Right lung (tissue), 5 donors: ENCODE data around the gene SERPINB4. TPM values are rescaled to one million over a fixed set of nuclear protein-coding genes. Genes with fewer than 3 reads are reported as not detected.

ENCODE experiments used
- DNase-seq, 2 donors: peaks; one replicate each; pipeline ENCODE4 v3.0.0-alpha.2; 2013
- polyA plus RNA-seq, 5 donors: library from polyadenylated mRNA; unstranded; fragments of 120-200 nt; gene quantifications; one replicate each; pipeline versions ENCODE4 v1.2.1 to v1.2.3, GENCODE V29; 2013; ENCODE audit warnings: inconsistent platforms in 1 of 5, low replicate concordance in 1 of 5; ENCODE audit not compliant: insufficient read length in 5 of 5, insufficient read depth in 1 of 5

SERPINB4 gene
- polyA plus RNA-seq, 5 donors = not detected

DNA sequence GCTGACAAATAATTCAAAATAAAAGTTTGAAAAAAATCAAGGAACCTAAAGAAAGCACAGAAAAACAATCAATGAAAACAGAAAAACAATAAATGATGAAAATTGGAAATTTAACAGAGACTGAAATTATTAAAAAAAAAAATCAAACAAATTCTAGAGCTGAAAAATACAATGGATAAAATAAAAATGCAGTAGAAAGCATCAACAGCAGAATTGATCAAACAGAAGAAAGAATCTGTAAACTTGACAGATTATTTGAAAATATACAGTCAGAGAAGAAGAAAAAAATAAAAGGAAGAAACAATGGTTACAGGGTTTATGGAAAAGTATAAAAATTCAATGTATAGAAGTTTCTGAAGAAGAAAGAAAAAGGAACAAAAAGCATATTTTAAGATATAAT, 16.2 kb downstream of the SERPINB4 start:
- DNase-seq = no peak

DNA sequence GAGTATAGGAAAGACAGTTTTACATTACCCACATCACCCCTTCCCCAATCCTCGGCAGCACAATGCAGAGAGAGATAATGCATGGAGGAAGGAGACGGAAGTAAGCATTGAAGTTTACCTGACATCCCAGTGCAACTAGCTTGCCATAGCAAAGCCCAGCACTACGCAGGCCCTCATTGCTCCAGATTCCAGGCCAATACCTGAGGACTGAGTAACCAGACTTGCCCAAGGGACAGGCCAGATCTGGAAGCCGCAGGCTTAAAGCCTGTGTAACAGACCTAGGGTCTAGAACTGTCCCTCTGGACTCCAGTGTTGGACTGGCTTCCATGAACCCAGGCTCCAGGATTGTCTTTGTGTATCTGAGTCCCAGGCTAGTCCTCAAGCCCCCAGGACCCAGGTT, 17.6 kb downstream of the SERPINB4 start:
- no peak for DNase-seq

DNA sequence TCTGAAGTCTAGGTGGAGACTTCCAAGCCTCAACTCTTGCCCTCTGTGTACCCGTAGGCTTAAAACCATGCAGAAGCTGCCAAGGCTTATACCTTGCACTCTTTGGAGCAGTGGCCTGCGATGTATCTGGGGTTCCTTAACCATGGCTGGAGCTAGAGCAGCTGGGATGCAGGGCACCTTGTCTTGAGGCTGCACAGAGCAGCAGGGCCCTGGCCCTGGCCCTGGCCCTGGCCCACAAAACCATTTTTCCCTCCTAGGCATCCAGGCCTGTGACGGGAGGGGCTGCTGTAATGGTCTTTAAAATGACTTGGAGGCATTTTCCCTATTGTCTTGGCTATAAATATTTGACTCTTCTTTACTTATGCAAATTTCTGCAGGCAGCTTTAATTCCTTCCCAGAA, 19.2 kb downstream of the SERPINB4 start:
- no peak for DNase-seq

DNA sequence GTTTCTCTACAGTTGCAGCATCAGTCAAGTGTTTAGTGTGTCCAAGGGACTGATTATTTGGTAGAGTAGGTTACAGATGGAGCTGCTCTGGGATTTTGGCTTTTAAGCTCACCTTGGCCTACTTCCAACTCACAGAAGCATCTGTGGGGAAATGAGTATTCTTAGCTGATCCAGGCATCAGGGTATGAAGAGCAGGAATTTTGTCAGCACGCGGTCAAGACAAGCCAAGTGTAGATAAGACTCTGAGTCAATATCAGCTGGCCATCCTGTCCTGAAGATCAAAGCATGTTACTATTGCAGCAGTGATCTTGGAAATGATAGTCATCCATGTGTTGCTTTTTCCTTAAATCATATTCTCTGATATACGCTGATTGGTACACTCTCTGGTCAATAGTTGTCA, 24.4 kb downstream of the SERPINB4 start:
- no peak for DNase-seq

DNA sequence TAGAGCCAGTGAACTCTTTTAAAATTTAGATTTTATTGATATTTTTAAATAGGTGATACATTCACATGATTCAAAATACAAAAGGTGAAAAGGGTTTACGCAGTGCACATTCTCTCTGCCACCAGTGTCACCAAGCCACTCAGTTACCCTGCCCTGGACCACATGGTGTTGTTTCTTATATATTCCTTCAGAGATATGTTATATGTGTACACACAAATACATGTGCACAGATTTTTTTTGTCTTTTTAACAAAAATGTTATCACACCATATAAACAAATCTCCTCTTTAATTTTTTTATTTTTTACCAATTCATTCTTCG, 26.2 kb downstream of the SERPINB4 start:
- no peak for DNase-seq

DNA sequence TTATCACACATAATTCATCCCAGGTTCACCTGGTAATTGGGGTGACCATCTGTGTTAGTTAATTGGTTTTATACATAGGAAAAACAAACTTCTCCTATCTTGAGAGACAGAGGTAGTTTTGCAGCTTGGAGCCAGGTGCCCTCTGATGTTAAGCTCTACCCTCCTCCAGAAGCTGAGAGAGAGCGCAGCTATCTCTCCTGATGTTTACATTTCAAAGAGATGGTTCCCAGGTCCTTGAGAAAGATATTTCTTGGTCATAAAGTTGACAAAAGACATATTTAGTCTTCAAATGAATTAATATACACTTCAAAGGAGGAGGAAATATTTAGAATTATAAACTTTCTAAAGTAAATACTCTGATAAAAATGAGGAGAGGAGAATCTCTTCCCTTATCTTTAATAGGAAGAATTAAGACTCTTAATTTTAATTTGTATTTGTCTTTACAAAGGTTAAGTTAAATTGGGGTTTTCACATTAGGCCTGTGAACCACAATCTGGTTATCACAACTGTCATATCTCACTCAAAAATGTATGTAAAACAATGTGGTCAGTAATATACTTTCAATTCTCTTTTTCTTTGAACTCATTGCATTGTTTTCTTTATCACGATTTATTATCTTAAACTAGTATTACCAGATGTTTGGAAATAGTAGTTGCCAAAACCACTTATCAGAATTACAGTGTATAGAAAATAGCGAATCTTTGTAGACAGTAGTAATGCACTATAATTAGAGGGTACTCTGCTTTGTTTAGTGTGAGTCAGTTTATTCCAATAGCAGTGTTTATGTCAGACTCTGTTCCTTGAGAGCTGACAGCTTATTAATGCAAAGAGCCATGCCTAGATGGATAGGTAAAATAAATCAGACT, 26.8 kb downstream of the SERPINB4 start:
- no peak for DNase-seq

DNA sequence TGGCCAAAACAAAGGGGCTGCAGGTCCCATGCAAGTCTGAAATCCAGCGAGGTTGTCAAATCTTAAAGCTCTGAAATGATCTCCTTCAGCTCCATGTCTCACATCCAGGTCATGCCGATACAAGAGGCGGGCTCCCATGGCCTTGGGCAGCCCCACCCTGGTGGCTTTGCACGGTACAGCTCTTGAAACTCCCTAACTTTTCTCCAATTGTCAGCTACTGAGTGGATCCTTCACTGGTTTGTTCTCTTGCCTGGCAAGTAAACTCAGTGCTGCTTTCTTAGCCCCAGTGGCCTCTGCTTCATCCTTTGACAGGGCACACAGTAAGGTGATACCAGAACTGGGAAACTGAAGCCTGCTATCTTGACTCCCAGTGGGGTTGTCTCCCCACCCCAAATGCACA, 30.6 kb downstream of the SERPINB4 start:
- DNase-seq = no peak

DNA sequence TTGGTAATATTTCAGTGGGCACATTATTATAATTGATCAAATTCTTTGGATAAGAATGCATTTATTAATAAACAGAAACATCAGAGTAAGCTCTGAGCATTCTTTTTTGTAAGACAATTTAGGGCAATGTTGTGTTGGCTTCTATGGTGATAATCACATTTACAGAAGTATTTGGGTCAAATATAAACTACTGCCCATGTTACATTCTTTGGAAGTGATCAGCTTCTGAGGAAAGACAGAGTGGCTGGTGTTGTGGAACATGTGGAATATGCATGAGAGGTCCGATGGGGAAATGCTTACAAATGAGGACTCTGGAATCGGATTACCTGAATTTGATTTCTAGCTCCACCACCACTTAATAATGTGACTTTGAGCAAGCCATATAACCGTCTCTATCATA, 37.5 kb downstream of the SERPINB4 start:
- DNase-seq = no peak

DNA sequence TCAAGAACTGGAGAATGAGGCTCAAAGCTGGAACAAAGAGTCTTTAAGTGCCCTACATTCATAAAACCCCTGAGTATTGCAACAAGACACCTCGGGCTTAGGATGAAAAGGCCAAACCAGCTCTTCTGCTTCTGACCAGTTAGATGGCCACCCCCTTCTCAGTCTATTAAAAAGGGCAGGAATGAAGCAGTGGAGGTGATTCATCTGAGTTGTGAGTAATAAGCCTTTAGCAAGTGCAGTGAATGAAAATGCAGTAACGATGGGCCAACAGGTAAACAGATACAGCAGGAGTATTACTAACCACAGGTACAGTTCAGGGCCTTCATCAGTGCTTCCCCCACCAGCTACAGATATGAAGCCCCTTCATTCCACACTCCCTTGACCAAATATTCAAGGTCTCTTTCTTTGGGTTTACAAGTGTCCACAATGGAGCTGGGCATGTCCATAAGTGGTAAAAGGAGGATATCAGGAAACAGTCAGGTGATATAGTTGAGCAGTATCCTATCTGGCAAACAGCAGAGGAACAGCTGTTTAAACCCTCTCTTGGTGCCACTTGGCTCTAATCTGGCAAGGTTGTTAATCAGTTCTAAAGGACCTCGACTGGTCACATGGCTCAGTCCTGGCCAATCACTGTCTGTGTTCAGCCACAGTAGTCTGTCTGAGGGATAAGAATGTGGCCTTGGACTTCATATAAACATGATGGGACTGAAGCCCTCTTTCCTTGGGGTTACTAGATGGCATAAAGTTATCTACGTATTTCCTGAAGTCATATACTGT, 39.1 kb downstream of the SERPINB4 start:
- DNase-seq = no peak

DNA sequence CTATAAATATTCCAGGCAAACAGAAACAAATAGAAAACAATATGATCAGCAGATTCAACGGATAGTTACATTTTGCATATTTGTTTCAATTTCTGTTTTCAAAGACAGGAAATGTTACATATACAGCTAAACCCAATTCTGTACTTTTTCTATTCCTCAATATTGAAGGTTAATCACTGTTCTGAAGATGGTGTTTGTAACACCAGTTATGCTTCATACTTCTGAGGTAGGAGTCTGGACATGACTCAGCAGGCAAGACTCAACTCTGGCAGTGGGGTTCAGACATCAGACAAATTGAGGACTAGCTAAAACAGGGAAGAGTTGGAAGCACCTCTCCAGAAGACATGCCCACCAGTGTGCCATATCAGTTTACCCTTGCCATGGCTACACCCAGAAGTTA, 40.3 kb downstream of the SERPINB4 start:
- DNase-seq = no peak

DNA sequence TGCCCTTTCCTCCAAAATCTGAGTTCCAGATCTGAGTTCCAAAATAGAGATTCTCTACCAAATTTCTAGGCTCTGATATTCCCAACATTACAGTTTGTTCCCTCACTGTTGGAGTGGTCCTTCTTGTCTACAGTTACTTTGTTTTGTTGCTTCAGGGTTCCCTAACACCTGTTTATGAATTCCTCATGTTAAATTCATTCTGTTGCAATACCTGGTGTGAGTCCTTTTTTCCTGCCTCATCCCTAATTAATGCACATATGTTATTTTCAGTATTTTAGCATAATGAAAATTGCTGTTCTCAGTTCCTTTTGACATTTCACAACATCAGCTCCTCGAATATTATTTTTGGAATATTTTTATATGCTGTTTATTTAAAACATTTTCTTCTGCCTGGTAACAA, 40.7 kb downstream of the SERPINB4 start:
- DNase-seq = no peak

DNA sequence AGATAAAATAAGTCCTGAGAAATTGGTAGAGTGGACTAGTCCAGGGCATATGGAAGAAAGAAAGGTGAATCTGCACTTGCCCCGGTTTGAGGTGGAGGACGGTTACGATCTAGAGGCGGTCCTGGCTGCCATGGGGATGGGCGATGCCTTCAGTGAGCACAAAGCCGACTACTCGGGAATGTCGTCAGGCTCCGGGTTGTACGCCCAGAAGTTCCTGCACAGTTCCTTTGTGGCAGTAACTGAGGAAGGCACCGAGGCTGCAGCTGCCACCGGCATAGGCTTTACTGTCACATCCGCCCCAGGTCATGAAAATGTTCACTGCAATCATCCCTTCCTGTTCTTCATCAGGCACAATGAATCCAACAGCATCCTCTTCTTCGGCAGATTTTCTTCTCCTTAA, 47.1 kb downstream of the SERPINB4 start:
- no peak for DNase-seq

DNA sequence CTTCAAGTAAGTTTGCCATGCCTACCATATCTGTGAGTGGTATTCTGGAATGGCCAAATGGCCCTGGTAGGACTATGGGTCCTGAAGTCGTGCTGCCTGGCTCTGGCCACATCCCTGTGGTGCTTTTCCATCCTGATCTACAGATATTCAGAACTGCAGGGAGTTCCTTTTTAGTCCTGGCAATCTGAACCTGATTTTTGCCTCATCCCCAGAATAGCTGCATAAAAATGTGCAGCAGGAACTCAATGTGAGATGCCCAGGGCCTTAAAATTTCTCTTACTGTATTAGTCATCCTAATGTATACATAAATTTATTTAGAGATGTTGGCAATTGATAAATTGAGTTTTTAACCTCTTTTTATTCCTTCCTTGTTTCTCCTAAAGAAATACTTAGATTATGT, 51.6 kb downstream of the SERPINB4 start:
- no peak for DNase-seq

DNA sequence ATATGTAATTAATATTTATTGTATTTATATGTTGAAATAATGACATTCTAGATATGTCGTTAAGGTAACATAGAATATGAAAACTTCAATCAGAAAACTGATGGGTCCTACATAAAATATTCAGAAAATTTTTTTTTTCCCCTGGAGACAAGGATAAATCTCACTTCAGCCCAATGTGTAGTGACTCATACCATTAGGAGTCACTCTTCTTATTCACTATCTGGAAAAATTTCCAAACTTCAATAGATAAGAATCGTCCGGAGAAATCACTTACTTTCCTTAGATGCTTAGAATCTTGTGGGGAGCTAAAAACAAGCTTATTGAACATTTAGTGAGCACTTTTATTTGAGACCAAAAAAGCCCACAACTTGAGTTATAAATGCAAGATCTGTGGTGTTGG, 52.3 kb downstream of the SERPINB4 start:
- no peak for DNase-seq

DNA sequence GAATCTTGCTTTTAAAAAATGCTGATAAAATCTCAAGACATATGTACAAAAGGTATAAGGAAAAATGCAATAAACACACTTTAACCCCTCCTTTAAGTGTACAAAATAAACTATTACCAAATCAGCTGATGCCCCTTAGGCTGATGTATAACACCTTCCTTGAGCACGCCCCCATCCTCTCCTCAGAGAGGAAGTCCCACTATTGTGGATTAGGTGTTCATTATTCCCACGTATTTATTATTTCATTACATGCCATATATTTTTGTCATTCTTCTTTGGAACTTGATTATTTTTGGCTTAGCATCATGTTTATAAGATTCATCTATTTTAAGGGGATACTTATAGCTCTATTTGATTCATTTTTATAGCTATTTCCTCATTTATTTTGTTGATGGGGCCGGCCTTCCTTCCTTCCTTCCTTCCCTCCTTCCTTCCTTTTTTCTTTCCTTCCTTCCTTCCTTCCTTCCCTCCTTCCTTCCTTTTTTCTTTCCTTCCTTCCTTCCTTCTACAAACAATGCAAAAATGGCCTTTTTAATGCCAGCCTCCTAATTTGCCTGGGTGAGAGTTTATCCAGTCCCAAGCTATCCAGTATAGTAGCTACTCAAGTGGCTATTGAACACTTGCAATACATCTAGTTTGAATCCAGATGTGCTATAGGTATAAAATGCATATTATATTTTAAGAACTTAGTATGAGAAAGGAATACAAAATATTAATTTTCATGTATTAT, 52.9 kb downstream of the SERPINB4 start:
- no peak for DNase-seq

DNA sequence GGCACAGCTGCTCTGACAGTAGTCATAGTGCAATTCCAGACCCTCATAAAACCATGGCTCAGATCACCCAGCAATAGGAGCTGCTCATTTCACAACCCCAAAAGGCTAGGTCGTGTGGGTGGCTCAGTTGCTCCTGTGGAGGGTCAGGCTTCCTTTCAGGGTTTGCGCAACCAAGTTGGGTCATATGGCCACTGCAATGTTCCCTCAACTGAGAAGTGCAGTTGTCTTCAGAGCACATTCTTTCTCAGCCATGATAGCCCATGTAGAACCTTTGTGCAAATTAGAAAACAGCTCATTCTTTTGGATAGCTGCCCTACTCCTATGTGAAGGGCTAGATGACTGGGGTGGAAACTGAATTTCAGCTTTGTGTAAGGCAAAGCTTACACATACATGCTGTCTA, 53.7 kb downstream of the SERPINB4 start:
- DNase-seq = no peak

DNA sequence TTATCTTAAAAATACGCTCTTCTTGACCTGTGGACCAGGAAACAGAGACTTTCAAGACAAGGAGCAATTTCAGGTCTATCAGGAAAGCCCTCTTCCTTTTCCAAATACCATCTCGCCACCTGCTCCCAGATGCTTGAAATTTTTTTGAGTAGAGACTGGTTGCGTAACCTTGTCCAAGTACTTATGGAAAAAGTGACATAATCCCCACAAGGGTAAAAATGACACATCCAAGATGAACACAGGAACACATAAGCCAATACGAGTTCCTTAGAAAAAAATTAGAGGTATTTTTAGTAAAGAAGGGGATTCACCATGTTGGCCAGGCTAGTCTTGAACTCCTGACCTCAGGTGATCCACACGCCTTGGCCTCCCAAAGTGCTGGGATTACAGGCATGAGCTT, 55.1 kb downstream of the SERPINB4 start:
- DNase-seq = no peak

Other genes with a start within 250 kb of the SERPINB4 start
- gene VPS4B, start 221.8 kb downstream of the SERPINB4 start, polyA plus RNA-seq = 10 to 100 TPM; 39.6 to 60.1 (median 57.0) TPM
- gene SERPINB5, start 167.3 kb downstream of the SERPINB4 start, polyA plus RNA-seq = not detected
- not detected for gene SERPINB12, start 101.9 kb downstream of the SERPINB4 start, polyA plus RNA-seq
- not detected for gene SERPINB13, start 56.9 kb downstream of the SERPINB4 start, polyA plus RNA-seq
- not detected for gene SERPINB3, start 17.6 kb upstream of the SERPINB4 start, polyA plus RNA-seq
- not detected for gene SERPINB11, start 58.7 kb upstream of the SERPINB4 start, polyA plus RNA-seq
- not detected for gene SERPINB7, start 131.2 kb upstream of the SERPINB4 start, polyA plus RNA-seq
- gene SERPINB2, start 243.4 kb upstream of the SERPINB4 start, polyA plus RNA-seq = under 1 TPM; 0.10 to 0.27 (median 0.14) TPM